NCI-H1417 (cell line): ENCODE data around the gene CFAP47.
"Not testable (repeated sequence)": the region's sequence is repeated elsewhere in the genome, so short reads cannot be mapped to it uniquely, and the experiment has no call there.

Experiments
- DNase-seq, 3 experiments: peaks; one replicate each; lab custom pipeline; 2025; lab: John Stamatoyannopoulos, UW

The CFAP47 gene, protein sequence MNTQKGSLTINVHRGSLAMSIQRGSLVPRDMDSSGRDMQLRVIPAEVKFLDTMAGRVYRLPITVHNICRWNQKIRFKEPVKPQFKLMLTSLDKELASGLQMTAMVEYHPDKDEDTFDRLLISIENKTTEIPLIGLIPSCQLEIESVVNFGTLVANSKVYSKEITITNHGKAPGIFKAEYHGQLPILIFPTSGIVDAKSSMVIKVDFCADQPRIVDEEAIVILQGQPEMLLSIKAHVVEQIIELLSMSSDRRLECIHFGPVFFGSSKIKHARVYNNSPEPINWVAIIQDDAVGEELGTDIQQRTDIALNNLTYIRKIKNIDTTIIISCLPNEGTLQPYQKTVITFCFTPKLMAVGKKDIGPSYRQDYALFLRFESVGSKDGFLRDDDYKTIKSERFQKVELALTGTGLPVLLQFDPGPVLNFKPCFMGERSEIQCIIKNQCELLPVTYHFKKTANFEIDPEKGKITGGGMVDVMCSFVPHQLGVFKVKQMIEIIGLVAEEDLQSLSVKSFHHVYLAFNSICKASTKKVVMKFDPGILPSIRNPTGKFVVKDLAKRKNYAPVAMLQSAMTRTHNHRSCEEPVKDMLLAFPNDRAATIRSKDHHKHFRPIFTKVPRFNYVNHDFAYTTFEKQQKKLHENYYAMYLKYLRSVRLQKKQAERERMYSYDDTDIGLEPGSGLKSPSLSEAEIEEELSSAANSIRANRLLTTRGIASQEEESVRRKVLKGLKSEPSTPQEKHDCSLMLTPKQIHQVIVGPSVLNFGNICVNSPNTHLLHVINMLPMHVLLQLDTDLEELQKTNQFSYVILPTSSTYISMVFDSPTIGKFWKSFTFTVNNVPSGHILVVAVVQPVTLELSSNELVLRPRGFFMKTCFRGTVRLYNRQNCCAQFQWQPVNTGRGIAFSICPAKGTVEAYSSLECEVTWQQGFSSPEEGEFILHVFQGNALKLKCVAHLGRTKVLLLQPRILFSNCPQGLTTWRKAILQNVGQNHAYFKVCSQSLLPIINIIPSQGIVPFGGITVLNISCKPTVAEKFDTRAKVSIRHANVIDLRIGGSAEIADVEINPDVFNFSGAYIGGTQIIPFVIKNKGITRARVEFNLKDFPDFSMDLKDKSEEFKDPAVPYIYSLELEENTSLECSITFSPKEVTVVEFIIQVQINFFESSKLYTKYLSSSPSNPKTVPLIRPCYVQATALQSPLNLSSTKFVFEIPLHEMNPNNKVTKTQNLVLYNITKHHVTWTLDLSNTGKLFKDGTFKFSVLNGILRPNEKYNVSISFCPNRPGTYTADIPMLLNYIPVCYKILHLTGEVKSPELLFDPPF (N-terminal part only)

DNA sequence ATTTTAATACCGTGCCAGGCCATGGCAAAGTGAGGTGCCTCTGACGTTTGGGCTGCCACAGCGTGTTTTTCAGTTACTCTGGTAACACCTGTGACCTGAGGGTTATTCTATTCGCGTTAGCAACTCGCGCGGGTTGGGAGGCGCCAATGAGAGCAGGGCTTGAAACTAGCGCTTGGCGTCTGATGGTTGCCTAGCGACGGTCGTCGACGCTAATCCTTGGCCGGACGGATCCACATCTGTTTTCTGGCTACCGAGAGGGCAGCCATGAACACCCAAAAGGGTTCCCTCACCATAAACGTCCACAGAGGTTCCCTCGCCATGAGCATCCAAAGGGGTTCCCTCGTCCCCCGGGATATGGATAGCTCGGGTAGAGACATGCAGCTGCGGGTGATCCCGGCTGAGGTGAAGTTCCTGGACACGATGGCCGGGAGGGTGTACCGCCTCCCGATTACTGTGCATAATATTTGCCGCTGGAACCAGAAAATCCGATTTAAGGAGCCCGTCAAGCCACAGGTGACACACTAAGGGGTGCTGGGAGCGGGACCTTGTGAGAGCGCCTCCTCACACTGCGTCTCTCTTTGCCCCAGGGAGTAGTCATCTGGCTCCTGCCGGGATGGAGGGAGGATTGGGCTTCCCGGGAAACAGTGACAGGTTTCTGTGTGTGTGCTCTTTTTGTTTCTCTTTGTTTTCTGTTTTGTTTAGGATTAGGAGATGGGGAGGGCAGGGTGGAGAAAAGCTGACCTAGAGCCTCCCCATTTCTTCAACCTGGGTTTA is at the start of gene CFAP47:
Gene CFAP47, plus strand, starts transcription at position 199 of the 774 bp plus-strand sequence. Its CDS starts 66 bp downstream, at position 265.
- peak; percentile 21 to 95 (median 90) for DNase-seq

DNA sequence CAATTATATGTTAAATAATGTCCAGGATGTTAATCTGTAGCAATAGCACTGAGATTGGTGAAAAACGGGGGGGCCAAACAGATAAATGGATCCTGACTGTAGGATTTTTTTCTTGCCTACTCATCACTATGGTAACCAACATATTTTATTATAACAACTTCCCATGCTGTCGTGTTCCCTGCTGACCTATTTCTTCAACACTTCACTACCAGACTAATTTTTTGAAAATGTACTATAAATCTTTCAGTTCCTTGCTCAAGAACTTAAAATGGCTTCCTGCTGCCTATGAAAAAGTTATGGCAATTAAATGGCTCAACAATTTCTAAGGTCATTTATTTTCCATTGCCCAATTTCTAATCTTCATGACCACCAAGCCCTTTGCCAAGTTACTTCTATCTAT is 38.9 kb upstream of the CFAP47 start:
- no peak for DNase-seq

DNA sequence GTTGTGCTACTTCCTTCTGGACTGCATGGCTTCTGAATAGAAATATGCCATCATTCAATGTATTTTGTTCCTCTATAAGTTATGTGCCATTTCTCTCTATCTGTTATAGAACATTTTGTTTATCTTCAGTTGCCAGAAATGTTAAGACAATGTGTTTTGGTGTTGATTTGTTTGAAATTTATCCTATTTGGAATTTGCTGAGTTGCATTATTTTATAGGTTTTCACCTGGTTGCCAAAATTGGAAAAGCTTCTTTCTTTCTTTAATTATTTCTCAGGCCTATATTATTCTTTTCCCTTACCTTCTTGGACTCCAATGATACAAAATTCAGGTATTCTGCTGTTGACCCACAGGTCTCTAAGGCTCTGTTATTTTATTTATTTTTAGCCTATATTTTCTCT is 33.4 kb upstream of the CFAP47 start:
- DNase-seq, result no peak

DNA sequence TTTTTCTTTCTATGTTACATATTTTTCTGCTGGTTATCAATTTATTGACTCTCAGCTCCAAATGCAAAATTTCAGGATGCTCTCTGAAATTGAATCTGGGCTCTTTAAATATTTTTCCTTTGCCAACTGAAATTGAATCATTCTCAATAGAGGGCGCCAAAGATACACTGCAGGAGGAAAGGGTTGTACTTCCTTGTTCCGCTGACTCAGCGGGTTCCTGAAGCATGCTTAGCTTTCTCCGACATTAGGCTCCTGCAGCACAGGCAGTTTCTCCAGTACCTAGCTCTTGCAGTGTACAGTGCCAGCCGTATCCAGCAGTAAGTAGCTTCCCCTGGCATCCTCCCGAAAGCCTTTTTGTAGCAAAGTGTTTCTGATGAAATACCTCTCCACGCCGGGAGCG is 28.8 kb upstream of the CFAP47 start:
- peak; percentile 63 to 90 (median 73) for DNase-seq

DNA sequence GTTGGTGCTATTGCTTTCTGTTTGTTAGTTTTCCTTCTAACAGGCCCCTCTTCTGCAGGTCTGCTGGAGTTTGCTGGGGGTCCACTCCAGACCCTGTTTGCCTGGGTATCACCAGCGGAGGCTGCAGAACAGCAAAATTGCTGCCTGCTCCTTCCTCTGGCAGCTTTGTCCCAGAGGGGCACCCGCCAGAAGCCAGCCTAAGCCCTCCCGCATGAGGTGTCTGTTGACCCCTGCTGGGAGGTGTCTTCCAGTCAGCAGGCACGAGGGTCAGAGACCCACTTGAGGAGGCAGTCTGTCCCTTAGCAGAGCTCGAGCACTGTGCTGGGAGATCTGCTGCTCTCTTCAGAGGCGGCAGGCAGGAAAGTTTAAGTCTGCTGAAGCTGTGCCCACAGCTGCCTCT is 67.3 kb downstream of the CFAP47 start:
- DNase-seq, result not testable (repeated sequence)

DNA sequence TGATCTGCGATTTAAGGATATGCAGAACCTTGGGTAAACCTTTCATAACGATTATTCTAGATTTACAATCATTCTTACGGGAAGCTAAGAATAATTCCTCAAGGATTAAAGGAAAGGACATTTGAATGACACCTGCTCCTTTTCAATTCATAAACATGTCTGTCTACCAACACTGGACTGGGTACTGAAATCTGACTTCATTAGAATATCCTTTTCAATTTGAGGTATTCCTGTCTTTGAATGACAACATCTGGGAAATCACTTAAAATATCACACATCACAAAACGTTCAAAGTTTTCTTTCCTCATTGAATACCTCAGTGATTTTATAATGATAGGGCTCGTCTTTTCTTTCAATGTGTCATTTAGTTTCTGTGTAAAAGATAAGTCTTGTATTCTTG is 87.7 kb downstream of the CFAP47 start:
- no peak for DNase-seq

DNA sequence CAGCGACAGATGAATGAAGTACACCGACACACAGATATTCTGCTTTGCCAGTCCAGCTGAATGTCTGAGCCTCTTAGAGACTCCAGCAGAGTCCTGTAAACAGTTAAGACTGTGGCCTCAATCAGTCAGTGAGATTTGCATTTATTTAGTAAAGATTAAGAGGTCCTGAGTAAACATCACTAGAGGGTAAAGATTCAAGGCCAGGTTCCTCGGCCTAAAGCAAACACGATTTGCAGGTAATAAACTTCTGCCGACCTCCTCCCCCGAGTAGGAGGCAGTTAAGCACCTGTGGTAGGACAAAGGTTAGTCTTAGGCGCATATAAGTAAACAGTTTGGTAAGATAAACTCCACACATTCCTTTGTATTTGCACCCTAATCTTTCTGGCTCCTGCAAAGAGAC is 99.6 kb downstream of the CFAP47 start:
- DNase-seq, result no peak

DNA sequence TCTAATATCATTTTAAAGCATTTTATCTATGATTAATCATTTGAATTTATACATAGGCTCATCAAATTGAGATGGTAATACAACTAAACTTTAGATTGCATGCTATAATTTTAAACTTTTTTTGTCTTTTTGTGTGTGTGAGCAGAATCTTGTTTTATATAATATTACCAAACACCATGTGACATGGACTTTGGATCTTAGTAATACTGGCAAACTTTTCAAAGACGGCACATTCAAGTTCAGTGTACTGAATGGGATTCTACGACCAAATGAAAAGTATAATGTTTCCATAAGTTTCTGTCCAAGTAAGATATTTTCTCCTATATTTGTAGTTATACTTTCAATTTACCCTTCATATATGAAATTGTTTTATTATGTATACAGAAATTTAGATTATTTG is 116.0 kb downstream of the CFAP47 start:
- DNase-seq, result no peak

DNA sequence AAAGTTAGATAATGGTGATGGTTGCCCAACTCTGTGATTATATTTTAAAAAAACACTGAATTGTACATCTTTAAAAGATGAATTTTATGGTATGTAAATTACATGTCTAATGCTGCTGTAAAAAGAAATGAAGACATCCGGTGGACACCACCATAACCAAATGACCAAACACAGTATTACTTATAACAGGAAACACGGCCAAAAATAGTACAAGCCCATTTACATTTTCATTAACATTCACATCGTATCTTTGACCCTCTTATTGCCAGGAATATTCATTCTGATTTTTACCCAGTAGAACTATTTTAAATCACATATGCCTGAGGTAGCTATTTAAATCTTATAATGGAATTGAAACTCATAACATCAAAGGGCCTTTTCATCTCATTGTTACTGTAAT is 143.2 kb downstream of the CFAP47 start:
- DNase-seq, result no peak

DNA sequence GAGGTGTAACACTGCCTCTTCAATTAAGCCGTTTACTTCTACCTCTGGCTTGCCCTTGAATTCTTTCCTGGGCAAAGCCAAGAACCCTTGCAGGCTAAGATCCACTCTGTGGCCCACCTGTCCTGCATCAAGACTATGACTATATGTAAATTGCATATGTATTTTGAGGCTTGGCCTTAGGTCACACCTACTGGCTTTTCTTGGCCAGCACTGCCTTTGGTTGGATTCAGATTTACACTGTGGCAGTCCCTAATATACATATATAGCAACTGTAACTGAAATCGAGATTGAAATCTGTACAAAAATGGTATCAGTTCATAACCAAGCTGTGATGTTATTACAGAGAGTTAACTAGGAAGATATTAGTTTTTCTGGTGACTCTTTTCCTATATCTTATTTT is 151.5 kb downstream of the CFAP47 start:
- no peak for DNase-seq

DNA sequence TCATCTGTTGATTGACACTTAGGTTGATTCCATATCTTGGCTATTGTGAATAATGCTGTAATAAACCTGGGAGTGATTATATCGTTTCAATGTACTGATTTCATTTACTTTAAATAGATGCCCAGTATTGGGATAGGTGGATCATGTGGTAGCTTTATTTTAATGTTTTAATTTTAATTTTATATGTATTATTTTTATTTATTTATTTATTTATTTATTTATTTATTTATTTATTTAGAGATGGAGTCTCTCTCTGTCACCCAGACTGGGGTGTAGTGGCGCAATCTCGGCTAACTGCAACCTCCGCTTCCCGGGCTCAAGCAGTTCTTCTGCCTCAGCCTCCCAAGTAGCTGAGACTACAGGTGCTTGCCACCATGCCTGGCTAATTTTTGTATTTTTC is 155.5 kb downstream of the CFAP47 start:
- DNase-seq, result not testable (repeated sequence)

DNA sequence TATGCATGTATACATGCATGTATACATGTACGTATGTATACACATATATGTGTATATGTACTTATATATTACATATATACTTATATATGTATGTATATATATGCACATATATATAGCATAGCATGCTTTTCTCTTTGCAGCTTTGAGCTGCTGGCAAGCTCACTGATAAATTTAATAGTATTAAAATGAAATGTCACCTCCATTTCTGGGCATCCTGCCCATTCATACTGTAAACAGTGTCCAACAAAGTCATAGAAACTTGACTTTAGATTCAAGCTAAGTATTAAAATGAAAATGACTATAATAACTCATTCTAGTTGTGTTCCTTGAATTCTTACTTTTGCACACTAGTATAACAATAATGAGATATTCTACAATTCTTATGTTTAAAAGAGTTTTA is 163.7 kb downstream of the CFAP47 start:
- no peak for DNase-seq

DNA sequence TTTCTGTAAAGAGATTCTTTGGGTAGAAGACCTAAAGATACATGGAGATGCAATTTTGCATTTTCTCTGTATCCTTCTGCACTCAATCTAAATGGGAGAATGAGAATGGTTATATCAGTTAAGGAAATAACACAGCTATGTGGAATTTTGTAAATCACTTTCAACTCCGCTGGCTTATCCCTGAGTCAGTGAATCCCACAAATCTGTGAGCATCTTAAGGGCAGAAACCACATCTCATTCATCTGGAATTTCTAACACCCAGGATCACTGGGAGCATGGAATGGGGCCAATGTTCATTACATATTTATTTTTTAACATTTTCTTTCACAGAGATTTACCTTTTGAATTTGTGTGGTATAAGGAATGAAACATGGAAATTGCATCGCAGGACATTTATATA is 167.8 kb downstream of the CFAP47 start:
- no peak for DNase-seq

DNA sequence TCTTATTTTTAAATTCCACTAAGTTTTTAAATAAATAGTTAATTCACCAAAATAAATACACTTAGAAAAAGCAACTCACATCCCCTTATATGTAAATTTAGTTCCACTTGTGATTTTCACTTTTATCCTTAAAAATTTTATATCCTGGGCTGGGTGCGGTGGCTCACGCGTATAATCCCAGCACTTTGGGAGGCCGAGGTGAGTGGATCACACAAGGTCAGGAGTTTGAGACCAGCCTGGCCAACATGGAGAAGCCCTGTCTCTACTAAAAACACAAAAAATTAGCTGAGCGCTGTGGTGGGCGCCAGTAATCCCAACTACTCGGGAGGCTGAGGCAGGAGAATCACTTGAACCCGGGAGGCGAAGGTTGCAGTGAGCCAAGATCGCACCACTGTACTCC is 169.4 kb downstream of the CFAP47 start:
- not testable (repeated sequence) for DNase-seq

DNA sequence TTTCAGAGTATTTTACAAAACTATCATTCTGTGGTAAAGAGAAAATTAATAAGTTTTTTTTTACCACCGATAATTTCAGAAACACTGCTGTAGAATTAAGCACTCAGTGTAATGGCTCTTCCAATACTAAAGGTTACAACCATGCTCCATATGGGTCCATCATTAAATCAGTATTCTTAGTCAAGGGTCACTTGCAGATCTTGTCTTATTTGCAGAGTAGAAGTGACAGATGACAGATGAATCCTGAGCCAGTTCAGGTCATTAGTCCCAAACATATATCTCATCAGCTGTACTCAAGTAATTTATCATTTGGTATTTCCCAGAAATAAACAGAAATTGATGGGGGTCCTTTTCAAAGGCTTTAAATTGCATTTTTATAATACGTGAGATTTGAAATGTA is 182.9 kb downstream of the CFAP47 start:
- DNase-seq, result no peak

DNA sequence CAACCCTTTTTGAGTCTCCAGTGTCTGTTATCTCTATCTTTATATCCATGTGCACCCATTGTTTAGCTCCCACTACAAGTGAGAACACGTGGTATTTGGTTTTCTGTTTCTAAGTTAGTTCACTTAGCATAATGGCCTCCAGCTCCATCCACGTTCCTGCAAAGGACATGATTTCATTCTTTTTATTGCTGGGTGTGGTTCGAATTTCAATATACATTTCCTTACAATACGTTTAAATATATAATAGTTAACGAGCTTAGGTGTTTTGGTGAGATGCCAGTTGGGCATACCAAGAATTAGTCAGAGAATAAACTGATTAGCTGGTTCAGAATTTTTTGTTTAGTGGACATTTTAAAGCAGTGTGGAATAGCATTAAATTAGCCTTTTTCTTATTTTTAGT is 196.7 kb downstream of the CFAP47 start:
- no peak for DNase-seq

DNA sequence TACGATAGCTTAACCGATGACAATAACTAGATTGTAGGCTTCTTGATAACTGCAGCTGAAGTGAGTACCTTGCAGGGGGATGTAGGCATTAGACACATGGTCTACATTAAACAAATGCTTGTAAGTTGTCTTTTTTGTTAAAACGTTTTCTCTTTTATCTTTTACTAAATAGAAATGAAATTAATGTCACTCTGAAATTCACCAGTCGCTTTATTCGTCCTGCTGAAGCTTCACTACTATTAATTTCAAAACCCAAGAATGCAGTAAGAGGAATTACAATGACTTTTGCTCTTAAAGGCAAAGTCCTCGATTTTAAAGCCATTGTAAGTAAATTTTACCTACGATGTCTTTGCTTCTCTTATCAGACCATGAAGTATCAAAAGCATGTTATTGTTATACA is 239.7 kb downstream of the CFAP47 start:
- DNase-seq, result no peak

DNA sequence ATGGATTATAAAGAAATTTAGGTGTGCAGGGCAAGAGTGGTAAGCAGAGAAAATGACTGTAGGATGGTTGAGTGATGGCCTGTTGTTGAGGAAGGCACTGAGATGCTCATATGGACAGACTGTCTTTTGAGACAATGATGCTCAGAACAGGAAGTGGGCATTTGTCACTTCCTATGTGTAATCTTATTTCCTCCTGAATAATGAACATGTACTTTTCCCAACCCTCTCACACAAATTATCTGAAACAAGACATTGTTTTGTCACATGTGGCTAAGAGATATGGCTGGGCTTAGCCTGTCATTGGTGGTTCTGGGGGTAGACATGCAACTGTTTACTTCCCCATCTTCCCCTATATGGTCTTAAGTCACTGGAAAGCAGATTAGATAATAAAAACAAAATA is 240.5 kb downstream of the CFAP47 start:
- no peak for DNase-seq

DNA sequence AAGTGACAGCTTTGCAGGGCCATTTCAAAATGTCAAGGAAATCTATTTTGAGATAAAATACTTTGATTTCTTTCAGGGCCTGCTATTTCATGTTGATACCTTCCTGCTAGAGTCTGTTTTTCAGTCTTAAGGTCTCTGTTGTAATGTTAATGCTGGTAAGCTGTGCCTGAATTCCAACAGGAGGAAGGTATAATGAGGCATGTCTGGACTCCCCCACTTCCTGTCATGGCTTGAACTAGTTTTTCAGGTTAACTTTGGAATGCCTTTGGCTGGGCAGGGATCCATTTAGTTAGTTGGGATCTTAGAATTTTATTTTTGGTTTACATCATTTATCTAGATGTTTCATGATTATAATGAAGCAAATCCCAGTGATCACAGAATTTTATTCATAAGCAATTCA is 279.0 kb downstream of the CFAP47 start:
- DNase-seq, result no peak

DNA sequence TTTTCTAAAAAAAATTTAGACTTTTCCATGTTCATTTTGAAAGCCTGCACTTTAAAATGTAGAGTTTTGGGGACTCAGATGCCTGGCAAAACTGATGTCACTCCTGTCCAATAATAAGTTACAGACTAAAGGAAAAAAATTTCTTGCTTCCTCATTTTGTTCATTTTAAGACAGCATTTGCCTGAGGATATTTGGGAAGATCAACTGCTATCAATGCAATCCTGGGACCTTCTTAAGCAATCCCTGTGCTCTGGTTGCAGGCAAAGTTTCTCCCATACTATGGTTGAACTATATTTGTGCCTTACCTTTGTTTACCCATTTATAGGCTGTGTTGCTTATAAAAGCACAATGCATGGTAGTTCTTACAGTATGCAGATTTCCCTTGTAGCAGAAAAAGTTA is 280.4 kb downstream of the CFAP47 start:
- no peak for DNase-seq

DNA sequence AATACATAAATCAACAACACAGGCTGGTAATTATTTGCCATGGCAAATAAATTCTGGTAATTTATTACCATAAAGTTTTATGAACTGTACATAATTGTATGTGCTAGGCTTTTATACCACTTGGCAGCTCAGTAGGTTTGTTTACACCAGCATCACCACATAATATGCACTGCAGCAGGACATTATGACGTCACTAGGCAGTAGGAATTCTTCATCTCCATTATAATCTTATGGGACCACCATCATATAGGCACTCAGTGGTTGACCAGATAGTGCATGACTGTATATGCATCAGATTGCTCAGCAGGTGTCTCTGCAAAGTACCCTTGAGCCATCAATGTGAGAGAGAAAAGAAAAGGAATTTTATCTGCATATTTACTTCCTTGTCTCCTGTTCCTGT is 295.4 kb downstream of the CFAP47 start:
- peak in 2 of 3 experiments; percentile 81 to 93 for DNase-seq
